GM23338 (cell line): Measurements from ENCODE around the gene MED27. TPM values are rescaled to one million over a fixed set of nuclear protein-coding genes. Genes with fewer than 3 reads are reported as not detected.
A peak's percentile ranks its signal among the peaks of the same experiment; 100 is the strongest.

Source experiments
- ATAC-seq: fragments of 200-7000 bp; cut with Tn5 transposase; 3 replicates; pipeline ENCODE4 v1.9.1; 2020
- DNase-seq: peaks from one replicate; pipeline ENCODE4 v3.0.0-alpha.2; 2015; ENCODE audit warnings: low spot score
- H2AFZ ChIP-seq: fragments of 200-600 bp; sonication (generic); 2 replicates; pipeline ENCODE4 v1.8.0; 2016; ENCODE audit warnings: antibody characterized with exemption, mild to moderate bottlenecking, moderate library complexity
- H3F3A ChIP-seq: fragments of 200-600 bp; sonication (generic); replicated peaks from 2 replicates; pipeline ENCODE4 v1.8.0; 2017; ENCODE audit warnings: antibody characterized with exemption, mixed run types, low read depth
- H3K27ac ChIP-seq: fragments of 200-600 bp; sonication (generic); 2 replicates; pipeline ENCODE4 v1.6.1; 2016; ENCODE audit warnings: low read depth
- H3K27me3 ChIP-seq: fragments of 200-600 bp; sonication (generic); 2 replicates; pipeline ENCODE4 v1.8.0; 2016; ENCODE audit warnings: mild to moderate bottlenecking, mixed run types, moderate library complexity; ENCODE audit not compliant: insufficient read depth
- H3K36me3 ChIP-seq: fragments of 200-600 bp; sonication (generic); 2 replicates; pipeline ENCODE4 v1.8.0; 2016; ENCODE audit warnings: mild to moderate bottlenecking; ENCODE audit not compliant: insufficient read depth
- H3K4me1 ChIP-seq: fragments of 200-600 bp; sonication (generic); 2 replicates; pipeline ENCODE4 v1.8.0; 2016; ENCODE audit warnings: mild to moderate bottlenecking, moderate library complexity; ENCODE audit not compliant: insufficient read depth
- H3K4me2 ChIP-seq: fragments of 200-600 bp; sonication (generic); 2 replicates; pipeline ENCODE4 v1.7.1; 2017; ENCODE audit warnings: mixed run types
- H3K4me3 ChIP-seq: fragments of 200-600 bp; sonication (generic); 2 replicates; pipeline ENCODE4 v1.6.1; 2016; ENCODE audit warnings: mixed run types
- H3K79me2 ChIP-seq: fragments of 200-600 bp; sonication (generic); replicated peaks from 2 replicates; pipeline ENCODE4 v1.8.0; 2017; ENCODE audit warnings: mild to moderate bottlenecking; ENCODE audit not compliant: insufficient read depth
- H3K9me2 ChIP-seq: fragments of 200-600 bp; sonication (generic); 2 replicates; pipeline ENCODE4 v1.8.0; 2017; ENCODE audit not compliant: insufficient read depth
- H4K20me1 ChIP-seq: fragments of 200-600 bp; sonication (generic); replicated peaks from 2 replicates; pipeline ENCODE4 v1.8.0; 2017; ENCODE audit warnings: mild to moderate bottlenecking; ENCODE audit not compliant: insufficient read depth
- H3K27ac Mint-ChIP-seq: 2 replicates; pipeline ENCODE4 v1.8.0; 2020; ENCODE audit warnings: inconsistent platforms, mild to moderate bottlenecking, moderate library complexity, mixed read lengths
- H3K27me3 Mint-ChIP-seq: 3 replicates; pipeline ENCODE4 v1.8.0; 2022; ENCODE audit warnings: low read depth, mild to moderate bottlenecking, moderate library complexity, mixed read lengths, inconsistent platforms; ENCODE audit not compliant: insufficient read depth, poor library complexity
- H3K36me3 Mint-ChIP-seq: 3 replicates; pipeline ENCODE4 v1.8.0; 2021; ENCODE audit warnings: low read depth, mild to moderate bottlenecking, inconsistent platforms, moderate library complexity, mixed read lengths
- H3K4me1 Mint-ChIP-seq: 3 replicates; pipeline ENCODE4 v1.8.0; 2020; ENCODE audit warnings: mild to moderate bottlenecking, inconsistent platforms, mixed read lengths
- H3K4me3 Mint-ChIP-seq: 3 replicates; pipeline ENCODE4 v1.8.0; 2021; ENCODE audit warnings: moderate library complexity, mild to moderate bottlenecking, inconsistent platforms, mixed read lengths
- H3K9me3 Mint-ChIP-seq: 3 replicates; pipeline ENCODE4 v1.8.0; 2020; ENCODE audit warnings: moderate library complexity, mild to moderate bottlenecking, inconsistent platforms, mixed read lengths
- CREB1 ChIP-seq: fragments of 250-450 bp; sonication (Bioruptor Pico); IDR thresholded peaks from 2 replicates; pipeline ENCODE4 v1.5.0; 2020; ENCODE audit warnings: low read depth, mild to moderate bottlenecking, moderate library complexity
- ETS1 ChIP-seq: IDR thresholded peaks from 2 replicates; pipeline ENCODE4 v1.6.1; 2016; ENCODE audit warnings: antibody characterized with exemption
- EZH2phosphoT487 ChIP-seq: fragments of 200-600 bp; sonication (generic); IDR thresholded peaks from one replicate; pipeline ENCODE4 v1.8.1; 2018; ENCODE audit warnings: antibody characterized with exemption; ENCODE audit not compliant: unreplicated experiment
- JUNB ChIP-seq: IDR thresholded peaks from one replicate; pipeline ENCODE4 v1.6.1; 2016; ENCODE audit warnings: antibody characterized with exemption; ENCODE audit not compliant: unreplicated experiment
- NANOG ChIP-seq: IDR thresholded peaks from 2 replicates; pipeline ENCODE4 v1.6.1; 2016; ENCODE audit warnings: antibody characterized with exemption, borderline replicate concordance
- POLR2AphosphoS5 ChIP-seq: IDR thresholded peaks from 2 replicates; pipeline ENCODE4 v1.6.1; 2016; ENCODE audit warnings: antibody characterized with exemption, low read depth
- REST ChIP-seq: IDR thresholded peaks from one replicate; pipeline ENCODE4 v1.6.1; 2018; ENCODE audit warnings: antibody characterized with exemption; ENCODE audit not compliant: unreplicated experiment
- polyA plus RNA-seq: library from polyadenylated mRNA; unstranded; fragments of >200 nt; fragmentation: Nextera tagmentation; extraction: Ambion mirVana; gene quantifications from 2 replicates; pipeline ENCODE4 v1.2.1, GENCODE V29; 2016
- total RNA-seq: library from RNA; depleted of rRNA; stranded (reverse); fragments of >200 nt; shearing (Covaris generic); gene quantifications from 2 replicates; pipeline ENCODE4 v1.2.3, GENCODE V29; 2014

Gene MED27
- total and polyA plus RNA-seq, 2 experiments from 2014 or later = 30.6 to 35.0 TPM

GRCh38 chr9:132008184-132008803 is 71.4 kb downstream of the MED27 start:
- peaks cover 9% of the 10 kb centered on the region for H3K27me3 Mint-ChIP-seq
- H3K4me1 Mint-ChIP-seq = peaks cover 55% of the 10 kb centered on the region
- H3K79me2 ChIP-seq = peaks cover 6% of the 10 kb centered on the region; the same call in 1 of the 2 replicates
- H3K4me3 ChIP-seq = no peak overlapping the region
- no peaks in the 10 kb centered on the region for H3K27me3 ChIP-seq
- ATAC-seq = no peak
- H3K36me3 Mint-ChIP-seq = no peaks in the 10 kb centered on the region; the same call in 1 of the 3 replicates
- H3K4me3 Mint-ChIP-seq = no peak overlapping the region
- no peak overlapping the region; the same call in 1 of the 2 replicates for H3K4me2 ChIP-seq
- no peak for DNase-seq
- no peak overlapping the region for H2AFZ ChIP-seq
- no peaks in the 10 kb centered on the region for H3K9me2 ChIP-seq
- H3F3A ChIP-seq = no peaks in the 10 kb centered on the region
- 0 out of 2 replicates have a peak, but pooled peaks cover 2% of the 10 kb centered on the region for H4K20me1 ChIP-seq
- H3K4me1 ChIP-seq = peaks cover 35% of the 10 kb centered on the region
- no peaks in the 10 kb centered on the region for H3K36me3 ChIP-seq
- TF ChIP-seq EZH2phosphoT487 = no peak
- no peak for TF ChIP-seq NANOG
- no peak for TF ChIP-seq POLR2AphosphoS5
- no peak for TF ChIP-seq JUNB
- TF ChIP-seq ETS1 = no peak
- no peak for TF ChIP-seq REST
- H3K9me3 Mint-ChIP-seq = no peaks in the 10 kb centered on the region
- peak overlapping the region; percentile 24; the same call in 1 of the 2 replicates for H3K27ac Mint-ChIP-seq
- no peak overlapping the region for H3K27ac ChIP-seq

- Histone ChIP-seq H3K4me1 (peaks cover 43% of the 10 kb centered on the region), H4K20me1 (0 out of 2 replicates have a peak, but pooled peaks cover 1% of the 10 kb centered on the region), H3F3A (no peaks in the 10 kb centered on the region), H2AFZ (no peak overlapping the region), H3K4me2 (peak overlapping the region; percentile 41), H3K27ac (peak overlapping the region; percentile 55), H3K4me3 (no peak overlapping the region), H3K9me2 (no peaks in the 10 kb centered on the region), H3K36me3 (no peaks in the 10 kb centered on the region), H3K27me3 (no peaks in the 10 kb centered on the region), H3K79me2 (peaks cover 8% of the 10 kb centered on the region; the same call in 1 of the 2 replicates)
- no peak overlapping the region; the same call in 2 of the 3 replicates for H3K4me3 Mint-ChIP-seq
- peaks cover 61% of the 10 kb centered on the region for H3K4me1 Mint-ChIP-seq
- DNase-seq (no peak), ATAC-seq (peak; percentile 27)
- no peaks in the 10 kb centered on the region for H3K9me3 Mint-ChIP-seq
- H3K27ac Mint-ChIP-seq = peak overlapping the region; percentile 53
- peaks cover 9% of the 10 kb centered on the region for H3K27me3 Mint-ChIP-seq
- no peaks in the 10 kb centered on the region; the same call in 1 of the 3 replicates for H3K36me3 Mint-ChIP-seq
- TF ChIP-seq JUNB (no peak), REST (no peak), CREB1 (CRISPR knock-in tag) (no peak)
Observed at GRCh38 chr9:132007371-132008025, 72.2 kb downstream of the MED27 start.
